ENCODE measurements around the gene CERK. TPM values are rescaled to one million over a fixed set of nuclear protein-coding genes. Genes with fewer than 3 reads are reported as not detected.

Gene CERK
- polyA plus RNA-seq, 1 of the 3 experiments (the other 2 are of a cell fraction), result 32.6 TPM

GRCh38 chr22:46744581-46744980 is 6.5 kb upstream of the CERK start:
- H3K9me3 ChIP-seq, result no peaks in the 10 kb centered on the region
- no peaks in the 10 kb centered on the region for H4K20me1 ChIP-seq (ENCODE audit: insufficient read depth)
- no peaks in the 10 kb centered on the region for H3K27me3 ChIP-seq (ENCODE audit: insufficient read depth)
- H3K79me2 ChIP-seq (ENCODE audit: insufficient read depth), result no peaks in the 10 kb centered on the region
- WGBS (ENCODE audit: low lambda C conversion rate), result 91% methylated on average over 6 of the region's 6 CpGs
- peaks cover 6 to 35% of the 10 kb centered on the region in 2 experiments; a peak in 2 of 4 replicates for H3K4me1 ChIP-seq (ENCODE audit: control insufficient read depth in 1 of 2, insufficient read depth in 2 of 2, low read depth in 1 of 2, low read length in 1 of 2)
- H2AFZ ChIP-seq (ENCODE audit: low read depth), result no peak overlapping the region
- H3F3A ChIP-seq (replicated peaks; ENCODE audit: insufficient read depth), result no peaks in the 10 kb centered on the region
- H3K9me2 ChIP-seq, result no peaks in the 10 kb centered on the region
- H3K4me2 ChIP-seq, result no peak overlapping the region
- POLR2A ChIA-PET, result no interaction called here
- no peaks in the 10 kb centered on the region for H3K36me3 ChIP-seq (replicated peaks in 1 of 2; ENCODE audit: control insufficient read depth in 1 of 2, insufficient read depth in 2 of 2, low read length in 1 of 2)
- no peak for DNase-seq
- H3K4me3 ChIP-seq (ENCODE audit: low read depth in 2 of 2, low read length in 1 of 2), result no peak overlapping the region
- CTCF ChIA-PET, result no interaction called here
- TF ChIP-seq SMC3 (IDR thresholded peaks at IDR 0.05; ENCODE audit: low read depth, low read length), result no peak
- no peak overlapping the region for H3K27ac ChIP-seq (ENCODE audit: low read depth in 2 of 2, low read length in 1 of 2)
- H3K9ac ChIP-seq, result no peak overlapping the region

GRCh38 chr22:46742576-46743221 is 4.6 kb upstream of the CERK start:
- CTCF ChIA-PET, result interaction anchor here (1.5 to 3.9 kb wide), 4 partner anchors 14 to 179 kb away, joined by 4 to 33 read pairs (median 11); no protein-coding TSS in a partner anchor
- no peak overlapping the region for H3K4me2 ChIP-seq
- DNase-seq, result no peak

More at GRCh38 chr22:46742576-46743221, 4.6 kb upstream of the CERK start:
- no peak overlapping the region for H3K4me3 ChIP-seq (ENCODE audit: low read depth in 2 of 2, low read length in 1 of 2)
- H3K9me3 ChIP-seq, result no peaks in the 10 kb centered on the region
- no peak overlapping the region for H2AFZ ChIP-seq (ENCODE audit: low read depth)
- no peaks in the 10 kb centered on the region for H3F3A ChIP-seq (replicated peaks; ENCODE audit: insufficient read depth)
- POLR2A ChIA-PET, result no interaction called here
- H3K9me2 ChIP-seq, result no peaks in the 10 kb centered on the region
- peaks cover 7 to 39% of the 10 kb centered on the region in 2 experiments; a peak in 1 of 4 replicates for H3K4me1 ChIP-seq (ENCODE audit: control insufficient read depth in 1 of 2, insufficient read depth in 2 of 2, low read depth in 1 of 2, low read length in 1 of 2)
- no peak overlapping the region; a peak in 1 of 4 replicates for H3K27ac ChIP-seq (ENCODE audit: low read depth in 2 of 2, low read length in 1 of 2)
- H4K20me1 ChIP-seq (ENCODE audit: insufficient read depth), result no peaks in the 10 kb centered on the region
- TF ChIP-seq RXRA (IDR thresholded peaks at IDR 0.05; ENCODE audit: borderline replicate concordance, low read depth), result no peak
- TF ChIP-seq JUND (IDR thresholded peaks at IDR 0.05), result no peak
- no peak for TF ChIP-seq TEAD4 (IDR thresholded peaks at IDR 0.05; ENCODE audit: borderline replicate concordance, insufficient read depth)
- no peak for TF ChIP-seq MAX (IDR thresholded peaks at IDR 0.05; ENCODE audit: low read depth)
- no peak for TF ChIP-seq ZBTB33 (IDR thresholded peaks at IDR 0.05; ENCODE audit: borderline replicate concordance, low read depth)
- no peak for TF ChIP-seq NFIC (IDR thresholded peaks at IDR 0.05; ENCODE audit: borderline replicate concordance)
- TF ChIP-seq CTCF (IDR thresholded peaks at IDR 0.05), result no peak
- TF ChIP-seq FOXJ3 (CRISPR knock-in tag; IDR thresholded peaks at IDR 0.05), result no peak
- no peak overlapping the region for H3K9ac ChIP-seq
- H3K27me3 ChIP-seq (ENCODE audit: insufficient read depth), result no peaks in the 10 kb centered on the region
- H3K79me2 ChIP-seq (ENCODE audit: insufficient read depth), result peaks cover 9% of the 10 kb centered on the region
- H3K36me3 ChIP-seq (replicated peaks in 1 of 2; ENCODE audit: control insufficient read depth in 1 of 2, insufficient read depth in 2 of 2, low read length in 1 of 2), result no peaks in the 10 kb centered on the region
- WGBS (ENCODE audit: low lambda C conversion rate), result 67% methylated on average over 3 of the region's 6 CpGs
